GM19395 (cell line): ENCODE data around the gene NLRC3.
"Not testable (repeated sequence)": the region's sequence is repeated elsewhere in the genome, so short reads cannot be mapped to it uniquely, and the experiment has no call there.

Experiments used
- ATAC-seq: cut with Tn5 transposase; IDR thresholded peaks from one replicate; pipeline ENCODE4 v1.9.1; 2021; ENCODE audit warnings: mild to moderate bottlenecking, moderate library complexity; ENCODE audit not compliant: unreplicated experiment

Gene NLRC3

GRCh38 chr16:3548859-3549258, 28.3 kb downstream of the NLRC3 start:
- no peak for ATAC-seq

DNA sequence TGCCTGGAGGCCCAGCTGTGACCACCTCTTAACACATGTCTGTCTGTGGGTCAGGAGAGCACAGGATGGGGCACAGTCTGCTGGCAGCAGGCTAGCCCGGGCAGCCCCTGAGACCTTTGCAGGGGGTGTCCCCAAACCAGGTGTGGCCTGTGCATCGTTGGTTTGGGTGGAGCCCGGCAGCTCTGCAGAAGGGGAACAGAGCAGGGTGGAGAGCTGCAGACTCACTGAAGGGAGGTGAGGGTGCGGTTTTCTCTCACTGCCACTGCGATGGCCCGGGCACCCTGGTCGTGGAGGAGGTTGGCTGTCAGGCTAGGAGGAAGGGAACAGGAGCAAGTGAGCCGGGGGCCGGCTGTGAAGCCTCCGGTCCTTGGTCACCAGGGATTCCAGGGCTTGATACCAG, 28.8 kb downstream of the NLRC3 start:
- no peak for ATAC-seq

DNA sequence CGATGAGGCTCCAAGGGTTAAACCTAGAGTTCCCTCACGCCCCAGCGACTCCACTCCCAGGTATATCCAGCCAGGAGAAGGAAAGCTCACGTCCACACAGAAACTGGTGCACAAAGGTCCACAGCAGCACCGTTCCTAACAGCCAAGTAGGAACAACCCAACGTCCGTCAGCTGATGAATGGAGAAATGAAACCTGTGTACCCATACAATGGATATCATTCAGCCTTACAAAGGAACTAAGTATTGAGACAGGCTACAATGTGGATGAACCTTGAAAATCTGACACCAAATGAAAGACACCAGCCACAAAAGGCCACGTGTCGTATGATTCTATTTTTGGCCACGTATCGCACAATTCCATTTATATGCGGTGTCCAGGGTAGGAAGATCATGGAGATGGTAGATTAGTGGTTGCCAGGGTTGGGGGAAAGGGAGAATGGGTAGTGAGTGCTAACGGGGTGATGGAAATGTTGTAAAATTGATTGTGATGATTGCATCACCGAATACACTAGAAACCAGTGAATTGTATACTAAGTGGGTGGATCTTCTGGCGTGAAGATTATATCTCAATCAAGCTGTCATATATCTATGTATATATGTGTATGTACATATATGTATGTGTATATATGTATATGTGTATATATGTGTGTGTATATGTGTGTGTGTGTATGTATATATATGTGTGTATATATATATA, 30.1 kb downstream of the NLRC3 start:
- ATAC-seq: no peak

DNA sequence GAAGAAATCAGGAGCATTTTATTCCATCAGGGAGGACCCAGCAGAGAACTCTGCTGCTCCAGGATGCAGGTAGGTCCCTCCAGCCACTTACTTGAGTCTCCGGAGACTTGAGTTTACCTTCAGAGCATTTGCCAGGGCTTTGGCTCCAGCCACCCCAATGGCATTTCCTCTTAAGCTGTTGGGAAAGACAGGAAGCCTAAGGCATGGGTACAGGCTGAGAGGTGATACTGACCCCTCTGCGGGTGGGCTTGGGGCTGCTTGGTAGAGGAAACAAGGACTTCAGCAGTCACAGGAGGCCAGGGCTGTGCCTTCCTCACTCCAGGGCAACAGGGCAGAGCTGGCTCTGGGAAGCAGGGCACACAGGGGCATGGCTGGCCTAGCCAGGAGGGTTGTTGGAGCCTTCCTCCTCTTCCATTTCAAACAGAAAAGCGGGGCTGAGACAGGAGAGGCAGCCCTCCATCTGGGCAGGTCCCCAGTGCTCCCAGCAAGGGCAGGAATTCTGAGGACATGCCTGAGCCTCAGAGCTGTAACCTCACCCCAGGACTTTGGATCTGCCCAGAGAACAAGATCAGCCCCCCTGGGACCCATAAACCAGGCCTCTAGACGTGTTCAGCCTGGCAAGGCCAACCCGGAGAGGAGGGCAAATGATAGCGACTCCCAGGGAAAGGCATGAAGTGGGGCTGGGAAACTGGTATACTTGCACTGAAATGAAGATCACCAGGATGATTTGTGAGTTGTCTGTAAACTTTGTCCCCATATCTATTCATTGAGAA, 34.4 kb downstream of the NLRC3 start:
- ATAC-seq: no peak

DNA sequence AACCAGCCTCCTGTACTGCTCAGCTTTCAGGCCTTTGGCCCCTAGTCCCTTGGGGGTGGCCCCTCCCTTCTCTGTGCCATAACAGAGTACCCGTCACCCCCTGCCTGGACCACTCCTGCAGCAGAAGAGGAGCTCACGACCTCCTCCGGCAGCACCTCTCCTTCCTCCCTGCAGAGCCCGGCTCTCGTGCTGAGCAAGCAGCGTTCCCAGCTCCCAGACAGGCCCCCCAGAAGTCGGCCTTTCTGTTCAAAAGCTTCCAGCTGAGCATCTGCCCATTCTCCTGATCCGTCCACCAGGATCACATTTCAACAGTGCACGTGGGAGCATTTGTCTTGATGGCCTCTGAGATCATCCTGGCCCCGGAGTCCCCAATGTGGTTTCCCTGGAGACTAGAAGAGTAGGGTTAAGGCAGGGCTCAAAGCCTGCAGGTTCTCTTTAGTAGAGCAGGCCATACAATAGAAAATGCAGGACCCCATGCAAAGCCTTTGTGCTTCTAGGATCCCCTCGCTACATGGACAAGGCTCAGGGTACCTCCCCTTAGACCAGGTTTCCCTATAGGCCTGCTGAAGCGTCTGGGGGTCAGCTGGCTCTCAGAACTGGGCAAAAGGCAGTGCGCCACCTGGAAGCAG, 35.6 kb downstream of the NLRC3 start:
- no peak for ATAC-seq

DNA sequence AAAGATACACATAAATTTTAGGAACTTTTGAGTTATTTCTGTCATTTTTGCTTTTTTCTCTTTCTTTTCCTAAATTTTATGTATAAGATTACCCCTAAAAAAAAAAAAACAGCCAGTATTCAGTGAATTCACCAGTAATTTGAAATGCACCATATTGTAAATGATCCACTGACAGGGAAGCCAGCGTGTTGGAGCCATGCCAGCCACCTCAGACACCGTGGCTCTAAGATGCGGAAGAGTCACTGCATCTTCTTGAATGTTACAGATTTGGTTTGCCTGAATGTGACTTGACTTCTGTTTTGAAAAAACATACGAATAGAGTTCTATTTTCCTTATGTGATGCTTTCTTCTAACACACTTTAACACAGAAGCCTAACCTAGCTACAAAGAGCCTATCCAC, 39.0 kb downstream of the NLRC3 start:
- no peak for ATAC-seq

- no peak for ATAC-seq
These were observed 40.4 kb downstream of the NLRC3 start for GRCh38 chr16:3536851-3537250.

GRCh38 chr16:3536271-3536731, 40.9 kb downstream of the NLRC3 start:
- no peak for ATAC-seq

GRCh38 chr16:3534126-3534525, 43.1 kb downstream of the NLRC3 start:
- ATAC-seq: no peak

DNA sequence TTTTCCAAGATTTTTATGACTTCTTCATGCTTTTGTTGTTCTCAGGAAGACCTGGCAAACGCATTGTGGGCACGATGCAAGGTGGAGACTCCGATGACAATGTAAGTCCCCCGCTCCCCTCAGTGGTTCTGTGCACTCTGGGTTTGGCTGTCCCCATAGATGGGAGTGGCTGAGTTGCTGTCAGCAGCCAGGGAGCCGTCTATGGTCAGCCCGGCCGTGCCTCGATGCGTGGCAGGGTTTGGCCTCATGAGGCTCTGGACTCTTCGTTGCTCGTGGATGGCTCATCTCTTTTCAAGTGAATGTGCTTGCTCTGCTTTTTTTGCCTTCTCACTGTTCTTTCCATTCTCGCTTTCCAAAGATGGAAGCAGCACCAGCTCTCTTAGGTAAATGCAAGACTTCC, 44.5 kb downstream of the NLRC3 start:
- no peak for ATAC-seq

DNA sequence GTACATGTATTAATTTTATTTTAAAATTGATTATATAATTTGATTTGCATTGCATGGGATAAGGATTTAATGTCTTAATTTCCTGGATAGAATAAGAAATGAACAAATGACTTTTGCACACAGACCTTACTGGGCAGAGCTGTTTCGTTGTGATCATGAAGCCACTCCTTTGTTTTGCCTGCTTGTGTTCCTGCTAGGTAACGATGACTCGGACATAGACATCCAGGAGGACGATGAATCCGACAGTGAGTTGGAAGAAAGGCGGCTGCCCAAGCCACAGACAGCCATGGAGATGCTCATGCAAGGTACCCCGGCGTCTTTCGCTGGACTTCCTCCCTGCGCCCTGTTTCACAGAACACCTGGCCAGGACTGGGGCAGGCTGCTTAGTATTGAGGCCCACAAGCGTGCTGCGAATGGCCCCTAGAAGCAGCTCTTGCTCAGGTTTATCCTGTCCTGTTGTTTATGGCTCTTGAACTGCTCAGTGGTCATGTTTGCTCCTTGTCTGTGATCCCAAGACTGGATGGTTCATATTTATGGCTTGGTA, 46.8 kb downstream of the NLRC3 start:
- no peak for ATAC-seq

DNA sequence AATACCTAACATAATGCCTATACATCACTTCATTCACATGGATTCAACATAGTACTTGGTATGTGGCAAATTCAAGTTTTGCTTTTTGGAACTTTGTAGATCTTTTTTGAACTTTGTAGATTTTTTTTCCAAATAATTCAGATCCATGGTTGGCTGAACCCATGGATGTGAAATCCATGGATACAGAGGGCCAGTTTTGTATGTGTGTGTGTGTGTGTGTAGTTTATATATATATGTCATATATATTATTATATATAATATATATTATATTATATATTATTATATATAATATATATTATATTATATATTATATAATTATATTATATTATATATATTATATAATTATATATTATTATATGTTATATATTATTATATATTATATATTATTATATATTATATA, 48.0 kb downstream of the NLRC3 start:
- ATAC-seq: no peak

- no peak for ATAC-seq
These were observed 48.8 kb downstream of the NLRC3 start for GRCh38 chr16:3528406-3528805.

DNA sequence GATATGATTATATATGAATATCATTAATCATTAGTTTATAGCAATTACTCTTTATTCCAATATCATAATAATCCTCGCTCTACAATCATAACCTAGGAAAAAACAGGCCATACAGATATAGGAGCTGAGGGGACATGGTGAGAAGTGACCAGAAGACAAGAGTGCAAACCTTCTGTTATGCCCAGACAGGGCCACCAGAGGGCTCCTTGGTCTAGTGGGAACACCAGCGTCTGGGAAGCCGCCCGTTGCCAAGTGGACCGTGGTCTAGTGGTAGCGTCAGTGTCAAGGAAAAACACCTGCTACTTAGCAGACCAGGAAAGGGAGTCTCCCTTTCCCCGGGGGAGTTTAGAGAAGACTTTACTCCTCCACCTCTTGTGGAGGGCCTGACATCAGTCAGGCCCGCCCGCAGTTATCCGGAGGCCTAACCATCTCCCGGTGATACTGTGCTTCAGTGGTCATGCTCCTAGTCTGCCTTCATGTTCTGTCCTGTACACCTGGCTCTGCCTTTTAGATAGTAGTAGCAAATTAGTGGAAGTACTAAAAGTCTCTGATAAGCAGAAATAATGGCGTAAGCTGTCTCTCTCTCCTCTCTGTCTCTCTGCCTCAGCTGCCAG, 49.9 kb downstream of the NLRC3 start:
- ATAC-seq: not testable (repeated sequence)

DNA sequence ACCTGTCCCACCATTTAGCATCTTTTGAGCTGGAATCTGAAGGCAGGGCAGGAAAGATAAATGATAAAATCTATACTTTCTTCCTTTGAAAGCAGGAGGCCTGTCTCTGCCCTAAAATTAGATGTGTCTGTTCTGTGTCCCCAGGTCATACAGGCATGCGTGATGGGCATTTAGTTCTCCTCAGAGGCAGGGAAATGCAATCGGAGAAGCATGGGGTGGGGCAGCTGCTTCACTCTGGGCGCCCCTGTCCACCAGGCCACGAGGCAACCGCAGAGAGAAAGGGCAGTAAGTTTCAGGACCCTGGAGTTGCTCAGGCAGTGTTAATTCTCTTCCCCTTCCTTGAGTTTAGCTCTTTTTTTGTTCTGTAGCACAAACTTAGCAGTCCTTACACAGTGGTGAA, 51.3 kb downstream of the NLRC3 start:
- ATAC-seq: no peak

- ATAC-seq: no peak
These were observed 53.9 kb downstream of the NLRC3 start for GRCh38 chr16:3523281-3523680.

DNA sequence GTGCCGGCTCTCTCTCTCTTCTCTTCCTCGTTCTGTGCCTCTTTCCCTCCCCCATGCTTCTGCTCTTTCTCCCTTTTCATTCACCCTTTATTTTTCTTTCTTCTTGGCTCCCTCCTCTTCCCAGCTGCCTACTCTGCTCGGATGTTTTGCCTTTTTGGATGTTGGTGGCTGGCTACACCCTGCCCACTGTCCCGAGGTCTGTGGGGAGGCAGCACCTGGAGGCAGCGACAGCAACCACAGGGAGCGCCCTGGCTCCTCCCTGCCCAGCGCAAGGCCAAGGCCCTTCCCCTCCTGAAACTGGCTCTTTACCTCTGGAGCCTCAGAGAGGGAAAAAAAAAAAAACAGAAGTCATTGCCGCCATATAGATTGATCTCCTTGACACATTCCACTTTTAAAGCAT, 56.4 kb downstream of the NLRC3 start:
- ATAC-seq: no peak

DNA sequence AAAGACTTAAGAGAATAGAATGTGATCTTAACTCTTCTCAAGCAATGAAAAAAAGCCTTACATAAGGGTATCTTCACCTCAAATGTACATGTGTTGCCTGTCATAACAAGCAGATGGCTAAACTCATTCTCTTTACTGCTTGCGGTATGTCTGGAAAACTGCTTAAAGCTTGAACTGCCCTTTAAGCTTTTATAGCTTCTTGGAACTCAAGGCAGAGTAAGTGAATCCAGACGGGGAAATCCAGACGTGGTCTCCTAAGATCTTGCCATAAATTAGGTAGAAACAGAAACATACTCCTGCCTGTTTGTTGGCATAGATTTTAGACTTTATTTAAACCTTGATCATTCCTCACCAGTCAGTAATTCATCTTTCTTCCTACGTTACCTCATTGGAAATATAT, 56.8 kb downstream of the NLRC3 start:
- no peak for ATAC-seq

DNA sequence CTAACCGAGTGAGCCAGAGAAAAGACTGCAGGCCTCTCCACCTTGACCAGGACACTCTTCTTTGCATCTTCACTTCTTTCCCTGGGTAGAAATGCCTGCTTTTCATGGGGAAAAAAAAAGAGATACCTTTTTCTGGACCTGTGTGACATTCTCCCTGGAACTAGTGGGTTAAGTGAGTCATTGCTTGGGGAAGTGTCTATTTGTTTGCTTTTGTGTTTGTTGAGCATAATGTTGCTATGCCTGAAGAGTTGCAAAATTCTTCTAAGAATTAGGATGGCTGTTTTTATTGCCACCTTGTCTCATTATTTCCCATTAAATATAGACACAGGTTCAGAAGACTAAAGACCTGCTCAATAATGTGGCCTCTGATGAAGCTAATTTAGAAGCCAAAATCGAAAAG, 57.6 kb downstream of the NLRC3 start:
- no peak for ATAC-seq

- no peak for ATAC-seq
These were observed 58.2 kb downstream of the NLRC3 start for GRCh38 chr16:3518986-3519348.

DNA sequence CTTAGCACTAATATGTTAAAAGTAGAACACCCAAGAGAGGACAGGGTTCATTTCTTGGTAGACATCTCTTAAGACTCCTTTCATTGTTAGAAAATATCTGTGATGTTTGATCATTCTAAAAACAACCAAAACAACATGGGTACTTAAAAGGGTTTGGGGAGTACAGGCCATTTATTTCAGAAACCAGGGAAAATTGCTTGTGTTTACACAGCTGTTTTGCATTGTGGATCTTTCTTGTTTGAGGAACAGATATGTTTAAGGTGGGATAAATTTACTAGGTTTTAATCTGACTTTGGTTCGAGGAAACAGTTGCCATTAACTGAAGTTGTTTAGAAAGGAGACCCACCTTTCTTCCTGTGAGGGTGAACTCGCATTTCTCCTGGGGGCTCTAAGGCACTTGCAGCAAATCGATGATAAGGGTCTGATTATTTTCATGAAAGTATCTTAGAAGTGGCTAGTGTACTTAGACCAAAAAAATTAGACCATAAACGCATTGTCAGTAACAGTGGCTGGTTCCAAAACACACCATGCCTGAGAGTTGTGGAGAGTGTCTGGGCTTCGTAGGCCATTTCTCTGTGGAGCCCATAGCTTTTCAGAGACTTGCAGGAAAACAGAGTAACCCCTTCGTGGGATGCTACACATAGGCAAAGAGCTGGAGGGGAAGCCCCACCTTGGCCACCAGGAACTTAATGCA, 58.8 kb downstream of the NLRC3 start:
- no peak for ATAC-seq
